Activated naive CD8-positive, alpha-beta T cell (primary cell): ENCODE measurements around the gene FIBCD1.

Experiments used
- H3K27ac Mint-ChIP-seq: one replicate; pipeline ENCODE4 v1.8.0; 2021; ENCODE audit warnings: mixed read lengths
- H3K27me3 Mint-ChIP-seq: one replicate; pipeline ENCODE4 v1.8.0; 2021; ENCODE audit warnings: mixed read lengths
- H3K36me3 Mint-ChIP-seq: one replicate; pipeline ENCODE4 v1.8.0; 2021; ENCODE audit warnings: mixed read lengths
- H3K4me1 Mint-ChIP-seq: one replicate; pipeline ENCODE4 v1.8.0; 2021; ENCODE audit warnings: low read depth, mixed read lengths
- H3K4me3 Mint-ChIP-seq: one replicate; pipeline ENCODE4 v1.8.0; 2021; ENCODE audit warnings: mild to moderate bottlenecking, mixed read lengths
- H3K9me3 Mint-ChIP-seq: one replicate; pipeline ENCODE4 v1.8.0; 2021; ENCODE audit warnings: low read depth, mixed read lengths

The FIBCD1 gene

DNA sequence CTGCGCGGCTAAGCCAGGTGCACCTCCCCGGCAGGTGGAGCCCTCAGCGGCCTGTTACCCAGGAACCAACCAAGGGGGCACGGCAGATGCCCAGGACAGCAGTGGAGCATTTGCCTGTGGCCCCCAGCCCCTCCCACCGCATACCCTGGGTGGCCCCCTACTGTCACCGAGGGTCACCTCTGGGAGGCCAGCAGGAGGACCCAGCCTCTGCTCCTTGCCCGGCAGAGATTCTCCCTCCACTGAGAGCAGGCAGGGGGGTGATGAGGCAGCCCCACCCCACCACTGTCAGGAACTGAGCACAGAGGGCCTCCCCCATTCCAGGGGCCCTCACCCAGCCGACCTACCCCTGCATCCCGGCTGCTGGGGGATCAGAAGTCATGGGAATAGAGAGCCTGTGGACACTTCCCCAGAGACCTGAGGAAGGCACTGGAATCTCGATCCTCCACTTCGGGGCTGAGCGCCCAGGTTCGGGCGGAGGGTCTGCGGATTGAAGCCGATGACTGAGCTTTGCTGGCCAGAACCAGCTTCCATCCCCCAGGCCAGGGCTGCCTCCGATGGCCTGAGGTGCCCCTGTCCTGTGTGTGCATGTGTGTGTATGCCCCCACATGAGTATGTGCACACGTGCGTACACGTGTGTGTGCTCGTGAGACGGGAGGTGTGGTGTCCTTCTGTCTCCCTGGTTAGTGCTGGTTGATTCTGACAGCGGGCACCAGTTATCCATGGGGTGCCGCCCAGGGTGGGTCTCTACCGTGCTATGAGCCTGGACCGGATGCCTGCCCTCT lies 42.6 kb downstream of the FIBCD1 start, which contains the start of gene QRFP:
Gene QRFP (minus strand): TSS at position 580 of the 782 bp plus-strand sequence. CDS start 2,974 bp downstream, outside the sequence.
- Mint-ChIP-seq H3K4me1 (no peaks in the 10 kb centered on the region), H3K27ac (no peak within 1 kb of the TSS), H3K36me3 (no peaks in the 10 kb centered on the region)

GRCh38 chr9:130895481-130896232 lies 43.4 kb downstream of the FIBCD1 start:
- Mint-ChIP-seq H3K27ac (no peak overlapping the region), H3K27me3 (no peaks in the 10 kb centered on the region), H3K36me3 (no peaks in the 10 kb centered on the region), H3K4me1 (no peaks in the 10 kb centered on the region), H3K4me3 (no peak overlapping the region), H3K9me3 (no peaks in the 10 kb centered on the region)

More for the DNA sequence above, 42.6 kb downstream of the FIBCD1 start, which contains the start of gene QRFP:
- Mint-ChIP-seq H3K27me3 (no peaks in the 10 kb centered on the region), H3K4me3 (no peak within 1 kb of the TSS), H3K9me3 (no peaks in the 10 kb centered on the region)

- H3K27ac Mint-ChIP-seq, result no peak overlapping the region
- H3K4me1 Mint-ChIP-seq, result no peaks in the 10 kb centered on the region
- H3K27me3 Mint-ChIP-seq, result no peaks in the 10 kb centered on the region
- H3K4me3 Mint-ChIP-seq, result no peak overlapping the region
- H3K36me3 Mint-ChIP-seq, result no peaks in the 10 kb centered on the region
- H3K9me3 Mint-ChIP-seq, result no peaks in the 10 kb centered on the region
Observed at GRCh38 chr9:130895038-130895437, 44.0 kb downstream of the FIBCD1 start.

DNA sequence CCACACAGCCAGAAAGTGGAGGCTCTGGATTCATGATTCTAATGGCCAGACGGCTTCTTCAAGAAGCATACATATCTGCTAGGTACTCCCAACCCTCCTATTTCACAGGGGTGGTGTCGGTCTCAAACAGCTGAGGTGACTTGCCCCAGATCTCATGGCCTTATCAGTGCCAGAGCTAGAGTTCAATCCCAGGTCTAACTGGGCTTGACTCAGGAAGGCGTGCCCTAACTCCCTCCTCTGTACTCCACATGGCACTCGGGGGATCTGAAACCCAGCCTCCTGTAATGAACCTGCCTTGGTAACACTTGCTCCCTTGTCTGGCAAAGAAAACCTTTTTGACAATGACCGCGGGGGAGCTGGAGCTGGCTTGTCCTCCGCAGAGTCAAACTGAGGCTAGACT lies 44.5 kb downstream of the FIBCD1 start:
- Mint-ChIP-seq H3K9me3 (no peaks in the 10 kb centered on the region), H3K4me1 (no peaks in the 10 kb centered on the region), H3K4me3 (no peak overlapping the region), H3K36me3 (no peaks in the 10 kb centered on the region), H3K27ac (no peak overlapping the region), H3K27me3 (no peaks in the 10 kb centered on the region)

- Mint-ChIP-seq H3K27me3 (no peaks in the 10 kb centered on the region), H3K9me3 (no peaks in the 10 kb centered on the region), H3K4me3 (no peak overlapping the region), H3K27ac (no peak overlapping the region), H3K36me3 (no peaks in the 10 kb centered on the region), H3K4me1 (no peaks in the 10 kb centered on the region)
Observed at GRCh38 chr9:130893341-130894101, 45.5 kb downstream of the FIBCD1 start.

- H3K4me1 Mint-ChIP-seq, result no peaks in the 10 kb centered on the region
- no peak overlapping the region for H3K4me3 Mint-ChIP-seq
- no peaks in the 10 kb centered on the region for H3K27me3 Mint-ChIP-seq
- H3K36me3 Mint-ChIP-seq, result no peaks in the 10 kb centered on the region
- H3K27ac Mint-ChIP-seq, result no peak overlapping the region
- no peaks in the 10 kb centered on the region for H3K9me3 Mint-ChIP-seq
Observed at GRCh38 chr9:130892477-130893304, 46.4 kb downstream of the FIBCD1 start.

DNA sequence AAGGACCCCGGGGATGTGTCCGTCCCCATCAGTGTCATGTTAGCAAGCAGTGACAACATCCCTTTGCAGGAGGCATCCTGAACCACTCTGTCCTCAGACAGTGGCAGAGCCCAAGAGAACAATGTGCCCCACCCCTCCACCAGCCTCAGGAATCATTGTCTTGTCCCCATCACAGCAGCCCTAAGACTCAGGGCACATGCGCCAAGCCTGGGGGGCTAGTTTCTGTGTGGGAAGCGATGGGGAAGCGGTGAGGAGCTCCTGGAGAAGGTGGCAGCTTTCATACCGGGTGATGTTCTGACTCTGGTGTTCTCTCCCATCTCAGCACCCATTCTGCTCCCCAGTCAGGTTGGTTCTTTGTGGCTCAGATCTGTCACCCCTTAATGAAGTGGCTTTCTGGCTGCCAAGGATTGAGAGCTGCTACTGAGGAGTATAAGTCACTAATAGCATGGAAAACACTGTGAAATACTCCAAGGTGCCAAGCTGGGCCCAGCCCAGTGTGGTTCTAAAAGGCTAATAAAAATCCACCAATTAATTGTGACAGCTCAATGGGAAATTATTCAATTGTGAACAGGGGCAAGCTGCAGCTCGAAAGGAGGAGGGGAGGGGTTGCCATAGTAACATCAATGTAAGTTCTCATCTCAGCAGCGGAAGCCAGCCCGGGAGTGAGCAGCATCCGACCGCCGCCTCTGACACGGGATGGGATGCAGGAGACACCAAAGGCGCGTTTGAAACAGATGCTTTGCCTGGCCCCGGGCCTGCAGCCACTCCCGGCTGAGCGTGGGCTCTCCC lies 47.2 kb downstream of the FIBCD1 start:
- Mint-ChIP-seq H3K9me3 (no peaks in the 10 kb centered on the region), H3K27me3 (no peaks in the 10 kb centered on the region), H3K4me3 (no peak overlapping the region), H3K36me3 (no peaks in the 10 kb centered on the region), H3K27ac (no peak overlapping the region), H3K4me1 (no peaks in the 10 kb centered on the region)

GRCh38 chr9:130890870-130891687 lies 48.0 kb downstream of the FIBCD1 start:
- no peaks in the 10 kb centered on the region for H3K27me3 Mint-ChIP-seq
- no peaks in the 10 kb centered on the region for H3K9me3 Mint-ChIP-seq
- no peaks in the 10 kb centered on the region for H3K36me3 Mint-ChIP-seq
- no peaks in the 10 kb centered on the region for H3K4me1 Mint-ChIP-seq
- no peak overlapping the region for H3K4me3 Mint-ChIP-seq
- no peak overlapping the region for H3K27ac Mint-ChIP-seq

- Mint-ChIP-seq H3K27me3 (no peaks in the 10 kb centered on the region), H3K9me3 (no peaks in the 10 kb centered on the region), H3K27ac (no peak overlapping the region), H3K36me3 (no peaks in the 10 kb centered on the region), H3K4me1 (no peaks in the 10 kb centered on the region), H3K4me3 (no peak overlapping the region)
Observed at GRCh38 chr9:130890124-130890523, 48.9 kb downstream of the FIBCD1 start.

DNA sequence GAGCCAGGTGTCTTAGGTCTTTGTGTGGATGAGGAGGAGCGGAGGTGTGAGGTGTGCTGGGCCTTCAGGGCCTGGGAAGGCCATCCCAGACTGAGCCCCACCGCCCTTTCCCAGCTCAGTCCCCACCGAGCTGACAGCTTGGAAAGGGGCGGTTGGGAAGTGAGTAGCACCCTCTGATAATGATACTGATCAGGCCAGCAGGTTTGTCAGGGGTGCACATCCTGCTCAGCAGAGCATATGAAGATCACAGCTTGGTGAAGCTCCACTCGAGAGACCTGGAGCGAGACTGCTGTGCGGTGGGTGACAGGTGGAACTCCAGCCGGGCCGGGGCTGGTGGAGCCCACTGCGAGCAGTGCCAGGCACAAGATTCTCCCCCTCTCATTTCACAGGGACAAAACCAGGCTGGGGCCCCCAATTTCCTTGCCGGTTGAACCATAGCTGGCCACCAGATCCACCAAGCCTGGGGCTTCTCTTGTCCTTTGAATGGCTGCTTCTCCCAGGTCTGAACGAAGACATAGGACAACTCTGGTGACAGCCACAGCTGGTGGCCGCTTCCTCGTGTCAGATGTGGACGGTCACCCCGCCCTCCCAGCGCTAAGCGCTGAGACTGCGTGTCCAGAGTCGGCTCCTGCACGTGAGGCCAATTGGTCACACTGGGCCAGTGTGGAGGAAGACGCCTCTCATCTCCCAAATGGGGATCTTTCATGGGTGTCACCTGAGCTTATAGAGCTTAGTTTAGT lies 50.7 kb downstream of the FIBCD1 start:
- no peak overlapping the region for H3K4me3 Mint-ChIP-seq
- H3K9me3 Mint-ChIP-seq, result no peaks in the 10 kb centered on the region
- H3K36me3 Mint-ChIP-seq, result no peaks in the 10 kb centered on the region
- no peak overlapping the region for H3K27ac Mint-ChIP-seq
- no peaks in the 10 kb centered on the region for H3K27me3 Mint-ChIP-seq
- H3K4me1 Mint-ChIP-seq, result no peaks in the 10 kb centered on the region

DNA sequence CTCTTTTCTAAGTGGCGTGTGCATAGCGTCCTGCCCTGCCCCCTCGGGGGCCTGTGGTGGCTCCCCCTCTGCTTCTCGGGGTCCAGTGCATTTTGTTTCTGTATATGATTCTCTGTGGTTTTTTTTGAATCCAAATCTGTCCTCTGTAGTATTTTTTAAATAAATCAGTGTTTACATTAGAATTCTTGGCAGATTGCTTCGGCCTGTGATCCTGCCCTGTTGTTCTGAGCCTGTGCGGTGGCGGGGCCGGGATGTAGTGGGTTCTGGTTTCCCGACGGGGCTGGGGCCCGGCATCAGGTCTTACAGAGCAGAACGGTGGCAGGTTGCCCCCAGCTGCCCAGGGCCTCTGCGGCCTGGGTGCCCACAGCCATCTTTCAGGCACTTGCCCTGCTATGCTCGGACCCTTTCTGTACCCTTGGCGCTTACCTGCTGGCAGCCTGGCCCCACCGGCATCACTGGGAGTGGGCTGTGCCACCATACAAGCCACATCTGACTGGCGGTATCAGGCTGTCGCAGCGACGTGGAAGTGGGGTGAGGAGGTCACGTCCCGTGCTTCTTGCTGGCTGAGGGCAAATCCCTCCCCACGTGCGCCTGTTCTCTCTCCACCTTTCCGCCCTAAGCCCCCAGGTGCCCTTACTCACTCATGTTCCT lies 51.4 kb downstream of the FIBCD1 start:
- Mint-ChIP-seq H3K27me3 (no peaks in the 10 kb centered on the region), H3K4me3 (no peak overlapping the region), H3K27ac (no peak overlapping the region), H3K36me3 (no peaks in the 10 kb centered on the region), H3K9me3 (no peaks in the 10 kb centered on the region), H3K4me1 (no peaks in the 10 kb centered on the region)

- Mint-ChIP-seq H3K9me3 (no peaks in the 10 kb centered on the region), H3K4me1 (no peaks in the 10 kb centered on the region), H3K27ac (no peak overlapping the region), H3K27me3 (no peaks in the 10 kb centered on the region), H3K36me3 (no peaks in the 10 kb centered on the region), H3K4me3 (no peak overlapping the region)
Observed at GRCh38 chr9:130886981-130887380, 52.1 kb downstream of the FIBCD1 start.
